Sigmoid colon (tissue), 7 donors: ENCODE results near the gene STAG1. TPM values are rescaled to one million over a fixed set of nuclear protein-coding genes. Genes with fewer than 3 reads are reported as not detected.

Experiments
- DNase-seq: peaks from one replicate; pipeline ENCODE4 v3.0.0-alpha.2; 2019
- H3K27ac ChIP-seq, 4 donors: fragments of 200-600 bp; sonication (generic); one replicate each; pipeline ENCODE4 v1.5.1; 2016 to 2019; ENCODE audit warnings: mild to moderate bottlenecking in 1 of 4
- H3K27me3 ChIP-seq, 3 donors: fragments of 200-600 bp; sonication (generic); one replicate each; pipeline ENCODE4 v1.5.1; 2019; ENCODE audit warnings: mild to moderate bottlenecking in 1 of 3
- H3K36me3 ChIP-seq, 4 donors: fragments of 200-600 bp; sonication (generic); one replicate each; pipeline ENCODE4 v1.5.1; 2016 to 2019
- H3K4me1 ChIP-seq, 4 donors: fragments of 200-600 bp; sonication (generic); one replicate each; pipeline ENCODE4 v1.5.1; 2017 to 2019
- H3K4me3 ChIP-seq, 4 donors: fragments of 200-600 bp; sonication (generic); one replicate each; pipeline ENCODE4 v1.5.1; 2017 to 2019; ENCODE audit warnings: mild to moderate bottlenecking in 2 of 4, moderate library complexity in 1 of 4
- H3K9me3 ChIP-seq, 4 donors: fragments of 200-600 bp in 3 of 4; sonication (generic) in 3 of 4; one replicate each; pipeline versions ENCODE4 v1.5.1 to v1.6.1; 2013 to 2019
- CTCF ChIP-seq, 4 experiments: fragments of 450-650 bp in 3 of 4; fragments of 200-600 bp in 1 of 4; IDR thresholded peaks; one replicate each; pipeline ENCODE4 v1.5.1; 2016 to 2019; ENCODE audit warnings: antibody characterized with exemption in 4 of 4, mild to moderate bottlenecking in 3 of 4, moderate library complexity in 2 of 4
- EP300 ChIP-seq, 4 donors: sonication (generic); formaldehyde crosslinking; IDR thresholded peaks; one replicate each; pipeline ENCODE4 v1.6.1; 2017; ENCODE audit warnings: antibody characterized with exemption in 4 of 4
- POLR2A ChIP-seq, 2 donors: fragments of 450-650 bp; IDR thresholded peaks; one replicate each; pipeline ENCODE4 v1.6.1; 2016; ENCODE audit warnings: antibody characterized with exemption in 2 of 2, mild to moderate bottlenecking in 2 of 2, moderate library complexity in 2 of 2
- POLR2AphosphoS5 ChIP-seq, 4 donors: sonication (generic); formaldehyde crosslinking; IDR thresholded peaks; one replicate each; pipeline ENCODE4 v1.6.1; 2017; ENCODE audit warnings: antibody characterized with exemption in 4 of 4
- WGBS, 2 donors: extraction: QIAGEN DNeasy Blood & Tissue Kit; methylation state at CpG; one replicate each; pipeline ENCODE4 v1.1.7; 2013; 5-methylcytosine and 5-hydroxymethylcytosine counted together
- intact Hi-C: fragments of 100-400 bp; cut with DNase I; formaldehyde crosslinking; loops from one replicate; pipeline ENCODE4 v1.15.1; 2023
- polyA plus RNA-seq, 3 donors: library from polyadenylated mRNA; stranded (reverse); fragments of 200-250 nt; gene quantifications; one replicate each; pipeline ENCODE4 v1.2.3, GENCODE V29; 2013
- total RNA-seq, 4 donors: library from RNA; depleted of rRNA; stranded (reverse); fragments of >200 nt; gene quantifications; one replicate each; pipeline ENCODE4 v1.1.0, GENCODE V29; 2016
- donor health status: healthy with polysubstance abuse.
- donor health status: Bipolar disorder and iron deficiency.
- donor health status: healthy.

Gene STAG1
- total and polyA plus RNA-seq, 7 donors, result 12.0 to 52.8 (median 37.3) TPM

GRCh38 chr3:136366289-136366688, 385.9 kb downstream of the STAG1 start:
- intact Hi-C loops, result no loop called here

GRCh38 chr3:136353461-136353860, 398.7 kb downstream of the STAG1 start:
- Histone ChIP-seq H3K36me3 (peaks cover 0 to 27% (median 6%) of the 10 kb centered on the region in 4 donors), H3K4me3 (no peak overlapping the region), H3K27me3 (no peaks in the 10 kb centered on the region), H3K4me1 (peaks cover 0 to 23% (median 16%) of the 10 kb centered on the region in 4 donors), H3K27ac (no peak overlapping the region), H3K9me3 (no peaks in the 10 kb centered on the region)
- intact Hi-C loops, result no loop called here
- no peak for DNase-seq
- 55 to 60% methylated on average over 2 of the region's 2 CpGs for WGBS, 2 donors
- no peak for TF ChIP-seq EP300 (IDR thresholded peaks at IDR 0.05)
- no peak for TF ChIP-seq CTCF (IDR thresholded peaks at IDR 0.05)
- TF ChIP-seq POLR2AphosphoS5 (IDR thresholded peaks at IDR 0.05), result no peak
- no peak for TF ChIP-seq POLR2A (IDR thresholded peaks at IDR 0.05)

More at GRCh38 chr3:136366289-136366688, 385.9 kb downstream of the STAG1 start:
- Histone ChIP-seq H3K4me1 (no peaks in the 10 kb centered on the region), H3K36me3 (peaks cover 0 to 33% (median 2%) of the 10 kb centered on the region in 4 donors), H3K27me3 (no peaks in the 10 kb centered on the region), H3K9me3 (no peaks in the 10 kb centered on the region), H3K4me3 (no peak overlapping the region), H3K27ac (no peak overlapping the region)
- no peak for TF ChIP-seq POLR2AphosphoS5 (IDR thresholded peaks at IDR 0.05)
- no peak for DNase-seq

GRCh38 chr3:136351905-136352304, 400.3 kb downstream of the STAG1 start:
- Histone ChIP-seq H3K27ac (peak overlapping the region in 2 of 4 donors; percentile 64 to 76), H3K4me1 (peaks cover 0 to 23% (median 16%) of the 10 kb centered on the region in 4 donors), H3K4me3 (no peak overlapping the region), H3K9me3 (no peaks in the 10 kb centered on the region), H3K36me3 (peaks cover 0 to 26% (median 3%) of the 10 kb centered on the region in 4 donors), H3K27me3 (no peaks in the 10 kb centered on the region)
- 79 to 88% methylated on average over 3 of the region's 3 CpGs for WGBS, 2 donors
- no peak for DNase-seq
- TF ChIP-seq EP300 (IDR thresholded peaks at IDR 0.05) (no peak), CTCF (IDR thresholded peaks at IDR 0.05) (no peak), POLR2A (IDR thresholded peaks at IDR 0.05) (no peak), POLR2AphosphoS5 (IDR thresholded peaks at IDR 0.05) (no peak)
- intact Hi-C loops, result no loop called here

GRCh38 chr3:136351351-136351750, 400.8 kb downstream of the STAG1 start:
- intact Hi-C loops, result no loop called here
- TF ChIP-seq CTCF (IDR thresholded peaks at IDR 0.05) (no peak), POLR2AphosphoS5 (IDR thresholded peaks at IDR 0.05) (no peak), POLR2A (IDR thresholded peaks at IDR 0.05) (no peak), EP300 (IDR thresholded peaks at IDR 0.05) (no peak)
- DNase-seq, result no peak
- H3K36me3 ChIP-seq, result peaks cover 0 to 26% (median under 1%) of the 10 kb centered on the region in 4 donors
- 90 to 91% methylated on average over 1 of the region's 1 CpG for WGBS, 2 donors
- no peaks in the 10 kb centered on the region for H3K9me3 ChIP-seq
- no peaks in the 10 kb centered on the region for H3K27me3 ChIP-seq
- peaks cover 0 to 23% (median 16%) of the 10 kb centered on the region in 4 donors for H3K4me1 ChIP-seq
- H3K4me3 ChIP-seq, result no peak overlapping the region
- H3K27ac ChIP-seq, result peak overlapping the region in 3 of 4 donors; percentile 2 to 76 (median 64)

- TF ChIP-seq EP300 (IDR thresholded peaks at IDR 0.05), result no peak
- TF ChIP-seq POLR2A (IDR thresholded peaks at IDR 0.05), result no peak
- no peak for TF ChIP-seq POLR2AphosphoS5 (IDR thresholded peaks at IDR 0.05)
- TF ChIP-seq CTCF (IDR thresholded peaks at IDR 0.05), result no peak
- no peaks in the 10 kb centered on the region for H3K27me3 ChIP-seq
- H3K4me1 ChIP-seq, result peaks cover 0 to 23% (median 16%) of the 10 kb centered on the region in 4 donors
- no peaks in the 10 kb centered on the region for H3K9me3 ChIP-seq
- intact Hi-C loops, result no loop called here
- H3K27ac ChIP-seq, result peak overlapping the region; percentile 53 to 76 (median 60)
- H3K4me3 ChIP-seq, result no peak overlapping the region
- peaks cover 0 to 18% (median 0%) of the 10 kb centered on the region in 4 donors for H3K36me3 ChIP-seq
- no peak for DNase-seq
- WGBS, 2 donors, result 89 to 91% methylated on average over 2 of the region's 2 CpGs
Measured at GRCh38 chr3:136350557-136350956, 401.6 kb downstream of the STAG1 start.
